GM21737 (cell line): ENCODE measurements around the gene SPRR2D.
"Not testable (repeated sequence)": the region's sequence is repeated elsewhere in the genome, so short reads cannot be mapped to it uniquely, and the experiment has no call there.

Source experiments
- ATAC-seq: cut with Tn5 transposase; IDR thresholded peaks from one replicate; pipeline ENCODE4 v1.9.1; 2021; ENCODE audit warnings: mild to moderate bottlenecking, moderate library complexity; ENCODE audit not compliant: unreplicated experiment

Gene SPRR2D

DNA sequence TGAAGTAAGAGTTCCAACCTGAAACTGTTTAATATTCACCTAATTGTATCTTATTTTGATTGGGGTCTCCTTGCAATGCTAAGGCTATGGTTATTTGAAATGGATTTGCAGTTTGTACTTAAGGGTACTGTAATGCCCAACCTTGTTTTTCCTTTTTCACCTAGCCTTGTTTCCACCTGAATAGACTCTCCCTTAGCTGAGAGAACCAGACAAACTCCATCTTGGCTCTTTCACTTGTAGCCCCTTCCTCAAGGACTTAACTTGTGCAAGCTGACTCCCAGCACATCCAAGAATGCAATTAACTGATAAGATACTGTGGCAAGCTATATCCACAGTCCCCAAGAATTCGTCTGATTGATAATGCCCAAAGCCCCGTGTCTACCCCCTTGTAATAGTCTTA lies 19.1 kb downstream of the SPRR2D start:
- ATAC-seq = not testable (repeated sequence)

DNA sequence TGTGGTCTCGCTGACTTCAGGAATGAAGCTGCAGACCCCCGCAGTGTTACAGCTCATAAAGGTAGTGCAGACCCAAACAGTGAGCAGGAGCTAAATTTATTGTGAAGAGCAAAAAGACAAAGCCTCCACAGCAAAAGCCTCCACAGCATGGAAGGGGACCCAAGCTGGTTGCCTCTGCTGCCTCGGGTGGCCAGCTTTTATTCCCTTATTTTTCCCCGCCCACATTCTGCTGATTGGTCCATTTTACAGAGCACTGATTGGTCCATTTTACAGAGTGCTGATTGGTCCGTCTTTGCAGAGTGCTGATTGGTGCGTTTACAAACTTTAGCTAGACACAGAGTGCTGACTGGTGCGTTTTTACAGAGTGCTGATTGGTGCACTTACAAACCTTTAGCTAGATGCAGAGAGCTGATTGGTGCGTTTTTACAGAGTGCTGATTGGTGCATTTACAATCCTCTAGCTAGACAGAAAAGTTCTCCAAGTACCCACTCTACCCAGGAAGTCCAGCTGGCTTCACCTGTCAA lies 29.6 kb downstream of the SPRR2D start:
- not testable (repeated sequence) for ATAC-seq

DNA sequence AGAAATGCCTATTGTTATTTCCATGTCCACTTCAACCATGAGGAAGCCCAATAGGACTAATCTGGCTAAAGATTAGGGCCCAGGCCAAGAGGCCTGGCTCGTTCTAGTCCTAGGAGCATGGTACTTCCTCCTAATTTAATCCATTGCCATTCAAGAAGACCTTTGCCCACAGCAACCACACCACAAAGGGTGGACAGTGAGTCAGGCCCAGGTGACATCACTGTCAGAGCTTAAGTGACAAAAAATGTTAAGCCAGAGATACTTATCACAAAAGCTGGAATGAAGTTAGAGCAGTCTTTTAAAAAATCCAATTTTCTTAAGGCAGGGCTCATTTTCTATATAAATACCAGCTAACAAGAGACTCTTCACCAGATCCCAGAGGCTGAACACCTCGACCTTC lies 39.5 kb downstream of the SPRR2D start, which contains the start of gene SPRR3:
Gene SPRR3, plus strand, starts transcription at position 368 of the 400 bp plus-strand sequence. CDS start 1,272 bp downstream, outside the sequence.
- ATAC-seq = no peak

DNA sequence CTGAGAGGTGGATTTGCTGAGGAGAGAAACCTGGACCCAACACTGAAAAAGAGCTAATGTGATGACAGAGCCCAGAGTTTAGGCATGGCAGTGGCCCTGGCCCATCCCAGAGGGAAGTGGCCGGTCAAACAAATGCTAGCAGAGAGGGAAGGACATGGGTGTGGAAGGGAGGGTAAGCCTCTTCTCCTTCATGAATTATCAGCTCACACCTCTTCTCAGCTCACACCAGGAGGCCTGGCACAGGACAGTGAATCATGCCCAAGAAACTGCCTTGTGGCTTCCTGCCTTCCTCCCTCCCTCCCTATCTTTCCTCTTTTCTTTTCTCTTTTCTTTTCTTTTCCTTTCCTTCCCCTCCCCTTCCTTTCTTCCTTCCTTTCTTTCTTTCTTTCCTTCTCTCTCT lies 40.6 kb downstream of the SPRR2D start:
- no peak for ATAC-seq

DNA sequence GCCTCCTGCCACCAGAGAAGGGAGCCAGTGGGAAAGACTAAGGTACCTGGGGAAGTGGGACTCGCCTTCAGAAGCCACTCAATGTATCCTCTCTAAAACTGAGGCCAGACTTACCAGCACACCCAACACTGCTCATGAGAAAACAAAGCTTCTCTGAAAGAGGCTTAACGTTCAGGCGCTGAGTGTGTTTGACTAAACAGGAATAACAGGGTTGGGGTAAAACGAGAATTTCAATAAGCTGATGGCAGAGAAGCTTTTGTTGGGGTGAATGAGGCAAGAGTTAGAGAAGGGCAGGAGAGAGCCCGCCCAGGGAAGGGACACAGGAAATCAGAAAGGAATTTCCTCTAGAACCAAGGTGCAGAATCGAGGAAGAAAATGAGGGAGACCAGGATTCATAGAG lies 41.1 kb downstream of the SPRR2D start:
- ATAC-seq = no peak

DNA sequence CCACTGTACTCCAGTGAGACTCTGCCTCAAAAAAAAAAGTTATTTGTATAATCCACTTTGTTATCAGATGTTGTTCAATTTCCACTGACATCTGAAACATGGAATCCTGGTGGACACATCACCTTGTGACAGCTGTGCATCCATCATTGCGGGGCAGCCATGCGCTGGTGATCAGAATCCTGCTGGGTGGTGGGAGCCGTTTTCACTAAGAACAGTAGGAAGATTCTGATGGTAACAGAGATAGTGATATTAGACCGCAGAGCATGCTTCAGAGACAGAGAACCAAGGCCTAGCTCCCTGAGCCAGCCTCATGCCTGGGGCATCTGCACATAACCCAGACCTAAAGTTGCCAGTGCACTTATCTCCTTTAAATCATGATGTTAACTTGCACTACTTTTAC lies 42.4 kb downstream of the SPRR2D start:
- ATAC-seq = no peak

DNA sequence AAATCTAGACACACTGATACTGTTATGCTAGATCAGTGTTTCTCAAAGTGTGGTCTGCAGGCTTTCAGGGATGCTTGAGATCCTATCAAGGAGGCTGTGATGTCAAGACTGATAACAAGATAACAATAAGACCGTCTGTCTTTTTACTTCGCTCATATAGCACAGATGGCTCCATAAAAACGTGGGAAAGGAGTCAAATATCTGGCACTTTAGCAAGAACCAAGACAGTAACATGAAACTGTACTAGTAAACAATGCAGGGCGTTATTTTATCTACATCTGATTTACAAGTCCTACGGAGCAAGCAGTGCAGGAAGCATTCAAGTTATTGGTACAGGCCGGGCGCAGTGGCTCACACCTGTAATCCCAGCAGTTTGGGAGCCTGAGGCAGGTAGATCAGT lies 43.0 kb downstream of the SPRR2D start:
- no peak for ATAC-seq

DNA sequence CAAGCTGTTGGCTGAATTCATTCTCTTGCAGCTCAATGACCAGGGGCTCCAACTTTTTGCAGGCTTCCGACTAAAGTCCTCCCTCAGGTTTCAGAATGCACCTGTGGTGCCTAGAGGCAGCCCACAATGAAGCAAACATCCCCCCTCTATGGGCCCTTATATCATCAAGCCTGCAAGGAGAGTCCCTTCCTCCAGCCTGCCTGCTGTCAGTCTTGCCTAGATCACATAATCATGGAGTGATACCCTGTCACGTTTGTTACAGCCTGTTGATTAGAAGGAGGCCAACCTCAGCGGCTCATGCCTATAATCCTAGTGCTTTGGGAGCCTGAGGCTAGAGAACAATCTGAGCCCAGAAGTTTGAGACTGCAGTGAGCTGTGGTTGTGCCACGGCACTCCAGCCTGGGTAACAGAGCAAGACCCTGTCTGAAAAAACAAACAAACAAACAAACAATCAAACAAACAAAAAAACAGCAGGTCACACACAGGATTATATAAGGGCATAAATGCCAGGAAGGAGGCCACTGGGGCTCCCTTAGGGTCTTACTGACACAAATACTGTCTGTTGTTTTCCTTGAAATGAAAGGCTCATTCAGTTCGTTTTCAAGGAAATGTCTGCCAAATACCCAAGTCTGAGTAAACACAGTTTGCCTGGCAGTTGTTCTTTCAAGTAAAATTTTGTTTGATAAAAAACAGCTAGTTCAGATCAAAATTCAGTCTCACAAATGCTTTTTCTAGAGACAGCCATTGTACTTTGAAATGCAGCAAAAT lies 44.1 kb downstream of the SPRR2D start:
- no peak for ATAC-seq

DNA sequence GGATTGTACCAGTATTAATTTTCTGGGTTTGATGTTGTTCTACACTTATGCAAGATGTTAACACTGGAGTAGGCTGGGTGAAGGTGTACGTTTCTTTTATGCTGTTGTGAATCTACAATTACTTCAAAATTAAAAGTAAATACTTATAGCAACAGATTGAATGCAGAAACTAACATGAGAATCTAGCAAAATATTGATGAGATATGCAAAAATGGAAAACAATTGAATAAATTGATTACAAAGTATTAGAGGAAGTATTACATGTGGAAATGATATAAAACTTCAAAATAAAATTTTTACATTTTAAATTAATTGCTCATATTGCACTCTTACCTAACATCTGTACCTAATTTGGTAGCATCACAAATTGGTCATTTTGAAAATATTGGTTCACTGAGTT lies 45.1 kb downstream of the SPRR2D start:
- no peak for ATAC-seq

DNA sequence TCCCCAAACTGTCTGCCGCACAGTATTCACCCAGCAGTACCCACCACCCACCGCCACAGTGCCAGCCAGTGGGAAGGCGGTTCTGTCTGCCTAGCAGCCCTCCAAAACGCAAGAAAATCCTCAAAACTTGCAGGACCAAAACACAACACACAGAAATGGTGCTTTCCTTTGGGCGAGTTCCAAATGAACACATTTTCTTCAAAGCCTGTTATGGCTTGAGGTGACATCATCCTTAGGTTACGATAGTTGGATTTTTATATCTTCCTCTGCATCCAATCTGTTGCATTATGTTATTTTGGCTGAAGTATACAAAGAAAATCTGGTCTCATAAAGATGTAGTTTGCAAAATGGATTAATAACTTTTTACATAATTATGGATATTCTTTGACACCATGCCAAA lies 47.7 kb downstream of the SPRR2D start:
- no peak for ATAC-seq
